ENCODE data around the gene BBS1.

DNA sequence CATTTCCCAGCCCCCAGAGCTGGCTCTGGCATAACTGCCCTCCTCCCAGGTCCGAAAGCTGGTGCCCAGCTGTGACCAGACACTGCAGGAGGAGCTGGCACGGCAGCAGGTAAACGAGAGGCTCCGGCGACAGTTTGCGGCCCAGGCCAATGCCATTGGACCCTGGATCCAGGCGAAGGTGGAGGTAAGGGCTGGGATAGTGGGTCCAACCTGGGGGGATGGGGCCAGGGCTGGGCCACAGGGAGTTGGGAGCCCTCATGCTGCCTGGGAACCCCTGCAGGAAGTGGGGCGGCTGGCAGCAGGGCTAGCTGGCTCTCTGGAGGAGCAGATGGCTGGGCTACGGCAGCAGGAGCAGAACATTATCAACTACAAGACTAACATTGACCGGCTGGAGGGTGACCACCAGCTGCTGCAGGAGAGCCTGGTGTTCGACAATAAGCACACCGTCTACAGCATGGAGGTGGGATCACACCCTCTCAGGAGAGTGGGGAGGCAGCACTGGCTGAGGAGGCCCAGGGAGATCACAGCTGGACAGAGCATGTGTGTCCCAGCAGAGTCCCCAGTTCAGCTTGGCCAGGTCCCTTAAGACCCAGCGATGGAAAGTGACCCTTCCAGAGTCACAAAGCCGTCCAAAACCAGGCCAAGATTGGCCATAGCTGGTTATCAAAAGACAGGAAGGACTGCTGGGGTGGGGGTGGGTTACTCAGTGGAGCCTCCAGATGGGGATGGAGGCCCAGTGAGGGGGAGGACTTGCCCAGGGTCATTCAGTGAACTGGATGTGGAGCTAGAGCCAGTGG is 50.9 kb downstream of the BBS1 start:
- TF ChIP-seq JUND (IDR thresholded peaks at IDR 0.05) (no peak), CTCF (IDR thresholded peaks at IDR 0.05) (no peak), POLR2AphosphoS5 (IDR thresholded peaks at IDR 0.05; ENCODE audit: low read depth, low read length) (no peak), RFX5 (IDR thresholded peaks at IDR 0.05; ENCODE audit: low read length) (no peak), RAD21 (IDR thresholded peaks at IDR 0.05; ENCODE audit: low read length) (no peak), TCF12 (IDR thresholded peaks at IDR 0.05) (no peak), REST (IDR thresholded peaks at IDR 0.05; ENCODE audit: low read depth, low read length) (no peak), CHD2 (IDR thresholded peaks at IDR 0.05; ENCODE audit: low read length, partially characterized antibody) (no peak), NFIC (IDR thresholded peaks at IDR 0.05; ENCODE audit: borderline replicate concordance) (no peak), RXRA (IDR thresholded peaks at IDR 0.05; ENCODE audit: borderline replicate concordance, low read depth) (no peak), RCOR1 (IDR thresholded peaks at IDR 0.05; ENCODE audit: low read length) (no peak)
- TF ChIP-seq, protein P1, sequence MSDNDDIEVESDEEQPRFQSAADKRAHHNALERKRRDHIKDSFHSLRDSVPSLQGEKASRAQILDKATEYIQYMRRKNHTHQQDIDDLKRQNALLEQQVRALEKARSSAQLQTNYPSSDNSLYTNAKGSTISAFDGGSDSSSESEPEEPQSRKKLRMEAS (IDR thresholded peaks at IDR 0.05; ENCODE audit: low read depth): no peak

Data from SK-N-SH (cell line).